ENCODE measurements around the gene PTPRK.

DNA sequence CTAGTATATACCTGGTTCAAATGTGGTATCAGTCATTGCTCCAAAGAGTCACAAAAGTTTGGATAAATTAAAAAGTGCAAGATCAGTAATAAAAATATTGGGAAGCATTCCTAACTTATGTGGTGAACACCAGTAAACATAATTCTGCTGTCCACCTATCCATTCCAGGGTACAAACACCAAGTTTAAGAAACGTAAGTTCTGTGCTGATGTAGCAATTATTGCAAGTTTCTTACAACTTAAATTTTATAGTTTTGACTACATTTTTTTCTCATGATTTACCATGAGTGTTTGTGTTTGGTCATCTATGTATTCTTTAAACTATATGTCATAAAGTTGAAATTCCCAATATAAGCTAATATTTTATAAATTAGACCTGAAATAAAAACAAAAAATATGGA lies 364.6 kb downstream of the PTPRK start:
- no peak for TF ChIP-seq POLR2A (IDR thresholded peaks at IDR 0.05)
- TF ChIP-seq, protein P1, sequence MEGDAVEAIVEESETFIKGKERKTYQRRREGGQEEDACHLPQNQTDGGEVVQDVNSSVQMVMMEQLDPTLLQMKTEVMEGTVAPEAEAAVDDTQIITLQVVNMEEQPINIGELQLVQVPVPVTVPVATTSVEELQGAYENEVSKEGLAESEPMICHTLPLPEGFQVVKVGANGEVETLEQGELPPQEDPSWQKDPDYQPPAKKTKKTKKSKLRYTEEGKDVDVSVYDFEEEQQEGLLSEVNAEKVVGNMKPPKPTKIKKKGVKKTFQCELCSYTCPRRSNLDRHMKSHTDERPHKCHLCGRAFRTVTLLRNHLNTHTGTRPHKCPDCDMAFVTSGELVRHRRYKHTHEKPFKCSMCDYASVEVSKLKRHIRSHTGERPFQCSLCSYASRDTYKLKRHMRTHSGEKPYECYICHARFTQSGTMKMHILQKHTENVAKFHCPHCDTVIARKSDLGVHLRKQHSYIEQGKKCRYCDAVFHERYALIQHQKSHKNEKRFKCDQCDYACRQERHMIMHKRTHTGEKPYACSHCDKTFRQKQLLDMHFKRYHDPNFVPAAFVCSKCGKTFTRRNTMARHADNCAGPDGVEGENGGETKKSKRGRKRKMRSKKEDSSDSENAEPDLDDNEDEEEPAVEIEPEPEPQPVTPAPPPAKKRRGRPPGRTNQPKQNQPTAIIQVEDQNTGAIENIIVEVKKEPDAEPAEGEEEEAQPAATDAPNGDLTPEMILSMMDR (IDR thresholded peaks at IDR 0.05 in 4 of 5, conservative IDR thresholded peaks at IDR 0.05 in 1 of 5): no peak
